Measurements from ENCODE around the gene PLPP1.

The PLPP1 gene

DNA sequence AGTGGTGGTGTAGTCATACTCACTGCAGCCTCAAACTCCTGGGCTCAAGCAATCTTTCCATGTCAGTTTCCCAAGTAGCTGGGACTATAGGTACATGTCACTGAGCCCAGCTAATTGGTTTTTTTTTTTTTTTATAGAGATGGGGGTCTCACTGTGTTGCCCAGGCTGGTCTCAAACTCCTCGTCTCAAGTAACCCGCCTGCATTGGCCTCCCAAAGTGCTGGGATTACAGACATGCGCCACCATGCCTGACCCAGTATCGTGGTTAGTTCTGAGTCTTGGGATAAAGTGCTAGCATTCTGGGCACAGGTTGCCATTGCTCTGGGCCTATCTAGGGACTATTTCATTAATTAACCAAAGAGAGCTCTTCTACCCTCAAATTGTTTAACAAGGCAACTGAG lies 108.3 kb downstream of the PLPP1 start:
- Histone ChIP-seq H3K9me3 (ENCODE audit: control insufficient read depth, low read length) (no peaks in the 10 kb centered on the region), H3K4me1 (no peaks in the 10 kb centered on the region), H3K27ac (no peak overlapping the region), H3K36me3 (ENCODE audit: control insufficient read depth, insufficient read depth, low read length) (no peaks in the 10 kb centered on the region), H2AFZ (no peak overlapping the region), H3K4me3 (ENCODE audit: low read depth, low read length) (no peak overlapping the region), H3K4me2 (ENCODE audit: low read length) (no peak overlapping the region), H3K27me3 (ENCODE audit: control insufficient read depth, insufficient read depth, low read length) (no peaks in the 10 kb centered on the region), H3K9ac (no peak overlapping the region), H3K79me2 (no peaks in the 10 kb centered on the region)
- no peak for TF ChIP-seq CTCF (IDR thresholded peaks at IDR 0.05)

DNA sequence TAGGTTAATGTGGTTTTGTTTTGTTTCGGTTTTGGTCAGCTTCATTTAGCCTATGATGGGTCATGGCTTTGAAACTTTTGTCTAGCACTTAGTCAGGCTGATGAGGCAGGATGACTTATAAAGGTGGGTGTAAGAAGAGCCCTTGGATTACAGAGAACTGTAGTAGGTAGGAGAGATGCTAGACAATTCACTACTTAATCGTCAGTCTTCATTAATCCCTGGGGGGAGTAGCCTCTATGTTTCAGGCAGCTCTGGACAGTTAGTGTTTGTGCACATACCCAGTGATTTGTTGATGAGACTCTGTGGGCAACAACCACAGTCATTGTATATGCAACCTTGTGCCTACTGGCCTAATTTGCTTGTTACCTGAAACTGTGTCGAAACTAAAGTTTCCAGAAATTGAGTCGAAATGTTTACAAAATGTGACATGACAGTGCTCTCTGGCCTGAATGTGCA lies 113.7 kb downstream of the PLPP1 start:
- Histone ChIP-seq H3K27ac (no peak overlapping the region), H3K9me3 (ENCODE audit: control insufficient read depth, low read length) (no peaks in the 10 kb centered on the region), H3K4me2 (ENCODE audit: low read length) (no peak overlapping the region), H3K27me3 (ENCODE audit: control insufficient read depth, insufficient read depth, low read length) (no peaks in the 10 kb centered on the region), H3K9ac (no peak overlapping the region), H2AFZ (no peak overlapping the region), H3K4me3 (ENCODE audit: low read depth, low read length) (no peak overlapping the region), H3K4me1 (no peaks in the 10 kb centered on the region), H3K79me2 (no peaks in the 10 kb centered on the region), H3K36me3 (ENCODE audit: control insufficient read depth, insufficient read depth, low read length) (no peaks in the 10 kb centered on the region)
- no peak for TF ChIP-seq CTCF (IDR thresholded peaks at IDR 0.05)

DNA sequence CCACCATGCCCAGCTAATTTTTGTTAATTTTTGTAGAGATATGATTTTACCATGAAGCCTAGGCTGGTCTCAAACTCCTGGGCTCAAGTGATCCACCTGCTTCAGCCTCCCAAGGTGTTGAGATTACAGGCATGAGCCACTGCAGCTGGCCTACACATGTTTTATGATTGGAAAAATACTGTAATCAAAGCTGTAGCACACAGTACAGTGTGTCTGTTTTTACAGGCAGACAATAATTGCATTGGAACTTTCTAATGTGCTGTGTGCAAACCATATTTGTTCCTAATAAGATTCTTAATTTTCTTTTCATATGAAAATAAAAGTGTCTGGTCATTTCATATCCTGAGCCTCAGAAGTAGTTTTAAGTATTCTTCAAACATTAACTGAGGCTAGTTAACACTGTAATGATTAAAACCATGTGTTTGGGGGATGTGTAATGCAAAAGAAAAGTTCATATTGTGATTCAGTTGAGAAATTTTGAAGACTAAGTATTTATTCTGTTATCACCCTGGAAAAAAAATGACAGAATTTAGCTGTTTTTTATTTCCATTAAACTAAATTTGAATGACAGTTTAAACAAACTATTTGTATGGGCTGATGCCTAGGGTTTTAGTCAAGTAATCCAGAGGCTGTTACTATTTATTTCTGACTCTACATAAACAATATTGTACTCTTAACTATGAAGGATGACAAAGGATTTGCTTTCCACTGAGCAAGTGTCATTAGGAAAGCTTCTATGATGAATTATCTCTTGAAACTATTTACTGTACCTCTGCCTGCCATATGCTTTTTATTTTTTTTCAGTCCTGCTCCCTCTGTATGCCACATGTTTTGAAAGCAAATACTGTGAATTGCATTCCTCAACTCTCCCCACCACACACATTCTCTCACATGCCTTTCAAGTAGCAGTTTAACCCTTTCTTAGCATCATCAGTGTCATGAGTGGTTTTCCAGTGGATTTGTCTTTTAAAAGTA lies 115.5 kb downstream of the PLPP1 start:
- Histone ChIP-seq H3K79me2 (no peaks in the 10 kb centered on the region), H3K4me3 (ENCODE audit: low read depth, low read length) (no peak overlapping the region), H3K36me3 (ENCODE audit: control insufficient read depth, insufficient read depth, low read length) (no peaks in the 10 kb centered on the region), H3K27me3 (ENCODE audit: control insufficient read depth, insufficient read depth, low read length) (no peaks in the 10 kb centered on the region), H2AFZ (no peak overlapping the region), H3K9ac (no peak overlapping the region), H3K27ac (no peak overlapping the region), H3K4me2 (ENCODE audit: low read length) (no peak overlapping the region), H3K9me3 (ENCODE audit: control insufficient read depth, low read length) (no peaks in the 10 kb centered on the region), H3K4me1 (no peaks in the 10 kb centered on the region)
- no peak for TF ChIP-seq CTCF (IDR thresholded peaks at IDR 0.05)

DNA sequence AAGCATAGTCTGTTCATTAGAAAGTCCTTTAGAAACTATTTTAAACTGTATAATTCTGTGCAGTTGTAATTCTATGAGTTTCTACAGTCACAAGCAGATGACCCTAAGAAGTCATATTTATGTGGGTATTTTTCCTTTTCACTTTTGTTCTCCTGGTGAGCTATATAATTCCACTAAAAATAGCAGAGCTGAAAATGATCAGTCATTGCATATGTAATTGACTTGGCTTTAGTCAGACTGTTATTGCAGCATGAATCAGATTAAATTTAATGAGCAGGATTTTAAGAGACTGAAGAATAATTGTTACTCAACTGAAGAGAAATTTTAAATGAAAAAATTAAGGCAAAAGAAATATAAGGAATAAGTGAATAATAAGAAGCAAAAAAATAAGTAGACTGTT lies 118.5 kb downstream of the PLPP1 start:
- no peak overlapping the region for H3K4me3 ChIP-seq (ENCODE audit: low read depth, low read length)
- H3K36me3 ChIP-seq (ENCODE audit: control insufficient read depth, insufficient read depth, low read length): no peaks in the 10 kb centered on the region
- no peak overlapping the region for H3K9ac ChIP-seq
- H3K79me2 ChIP-seq: no peaks in the 10 kb centered on the region
- no peaks in the 10 kb centered on the region for H3K27me3 ChIP-seq (ENCODE audit: control insufficient read depth, insufficient read depth, low read length)
- H3K9me3 ChIP-seq (ENCODE audit: control insufficient read depth, low read length): no peaks in the 10 kb centered on the region
- TF ChIP-seq CTCF (IDR thresholded peaks at IDR 0.05): no peak
- H3K27ac ChIP-seq: no peak overlapping the region
- no peak overlapping the region for H3K4me2 ChIP-seq (ENCODE audit: low read length)
- H3K4me1 ChIP-seq: no peaks in the 10 kb centered on the region
- H2AFZ ChIP-seq: no peak overlapping the region

Measured in parathyroid adenoma (tissue), 2 donors.